Measurements from ENCODE around the gene SAE1.
A peak's percentile ranks its signal among the peaks of the same experiment; 100 is the strongest.

The SAE1 gene

GRCh38 chr19:47107202-47107952, 23.3 kb upstream of the SAE1 start:
- DNase-seq, result no peak

DNA sequence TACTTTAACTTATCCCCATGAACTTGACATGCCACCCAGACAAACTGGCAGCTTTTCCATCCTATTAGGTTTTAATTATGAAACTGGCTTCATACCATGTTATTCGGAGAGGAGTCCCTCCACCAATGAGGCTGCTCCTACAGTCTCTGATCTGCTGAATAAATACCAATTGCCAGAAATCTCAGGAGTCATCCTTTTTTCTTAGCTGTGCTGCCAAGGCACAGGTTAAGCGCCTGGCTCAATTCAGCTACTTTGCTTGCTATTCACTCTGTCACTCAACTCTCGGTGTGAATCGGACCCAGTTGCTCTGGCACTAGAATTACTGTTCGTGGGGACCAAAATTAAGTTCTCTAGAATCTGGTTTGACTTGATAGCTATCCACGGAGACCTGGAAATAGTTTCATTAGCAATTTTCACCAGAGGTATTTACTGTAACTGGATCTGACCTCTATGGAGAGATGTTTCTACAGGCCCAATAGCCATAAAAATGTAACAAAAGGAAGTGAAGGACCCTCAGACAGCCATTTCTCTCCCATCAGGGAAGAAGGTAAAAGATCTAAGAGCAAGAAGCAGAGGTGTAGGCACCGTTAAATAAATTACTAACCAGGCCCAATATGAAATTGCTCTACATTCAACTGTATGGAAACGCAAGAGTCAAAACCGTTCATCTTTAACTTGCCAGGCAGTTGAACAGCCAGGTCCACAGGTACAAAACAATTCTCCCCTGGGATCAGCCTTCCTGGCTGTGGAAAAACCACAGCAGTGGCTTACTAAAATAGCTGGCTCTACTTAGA, 22.5 kb upstream of the SAE1 start:
- DNase-seq, result peak; percentile 63

DNA sequence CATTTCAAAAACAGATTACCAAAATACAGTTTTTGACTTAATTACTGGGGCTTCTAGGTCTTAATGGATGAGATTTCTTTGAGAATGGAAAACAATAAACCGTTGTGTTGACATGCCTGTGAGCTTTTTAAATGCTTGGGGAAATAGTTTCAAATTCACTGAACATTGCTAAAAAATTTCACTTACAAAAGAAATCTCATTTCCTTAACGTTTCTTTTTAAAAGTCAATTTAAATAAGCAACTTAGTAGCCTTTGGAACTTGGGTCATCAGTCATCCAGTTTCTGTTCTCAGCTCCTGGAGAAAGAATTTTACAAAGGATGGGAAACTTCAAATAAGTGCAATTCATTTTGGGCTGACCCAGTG, 21.5 kb upstream of the SAE1 start:
- DNase-seq, result no peak

DNA sequence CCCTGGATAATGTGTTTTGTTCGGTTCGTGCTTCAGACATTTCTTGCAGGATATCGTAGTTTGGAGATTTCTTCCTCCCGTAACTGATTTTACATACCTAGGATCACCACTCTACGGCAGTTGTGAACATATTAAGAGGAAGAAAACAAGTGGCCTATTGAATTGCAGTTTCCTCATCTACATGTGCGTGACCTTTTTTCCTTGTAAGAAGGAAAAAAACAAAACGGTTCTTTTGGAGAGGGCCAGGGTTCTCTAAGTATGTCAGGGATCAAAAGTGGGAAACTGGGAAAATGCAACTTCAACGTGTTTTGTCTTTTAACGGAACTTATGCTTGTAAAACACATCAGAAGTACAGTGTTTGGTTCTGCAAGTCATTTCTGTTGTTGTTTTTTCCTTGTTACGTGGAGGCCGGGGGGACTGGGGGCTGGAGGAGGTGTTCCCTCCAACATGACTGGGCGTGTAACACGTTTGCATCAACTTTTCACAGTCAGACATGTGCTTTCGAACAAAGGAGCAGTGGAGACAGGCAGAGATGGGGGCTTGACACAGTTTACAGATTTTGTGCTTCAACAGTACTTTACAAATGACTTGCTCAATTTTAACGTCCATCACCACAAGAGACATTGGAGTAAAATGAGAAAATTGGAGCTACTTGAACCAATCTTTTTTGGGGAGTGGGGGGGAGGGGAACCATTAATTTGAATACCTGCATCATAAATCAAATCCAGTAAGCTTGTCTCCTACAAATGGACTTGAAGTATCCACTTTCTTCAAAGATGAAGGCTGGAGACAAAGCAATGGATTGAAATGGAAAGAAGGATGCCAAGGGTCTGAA, 20.9 kb upstream of the SAE1 start:
- peak; percentile 80 for DNase-seq

GRCh38 chr19:47110521-47111005, 20.1 kb upstream of the SAE1 start:
- DNase-seq, result peak; percentile 43

- DNase-seq, result no peak
These were observed 19.5 kb upstream of the SAE1 start for GRCh38 chr19:47111006-47111621.

DNA sequence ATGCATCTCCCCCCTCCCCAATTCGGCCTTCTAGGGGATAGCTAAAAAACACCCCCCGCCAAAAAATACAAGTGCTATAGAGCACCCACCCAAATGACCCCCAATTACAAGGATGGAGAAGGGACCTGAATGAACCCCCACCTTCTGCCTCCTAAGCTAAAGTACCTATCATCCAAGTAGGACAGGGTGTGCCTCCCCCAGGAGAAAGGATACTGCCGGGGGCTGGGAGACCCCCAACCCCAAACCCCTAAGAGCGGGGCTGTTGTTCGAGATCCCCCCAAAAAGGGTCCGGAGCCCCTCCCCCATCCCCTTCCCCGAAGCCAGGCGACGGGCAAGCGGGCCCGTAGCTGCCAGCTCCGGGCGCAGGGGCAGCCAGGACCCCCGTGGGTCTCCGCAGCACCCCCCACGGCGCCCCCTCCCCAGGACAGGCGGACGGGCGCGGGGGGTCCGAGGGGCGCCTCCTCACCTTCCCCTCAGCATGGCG, 18.9 kb upstream of the SAE1 start:
- no peak for DNase-seq

GRCh38 chr19:47112166-47112996, 18.3 kb upstream of the SAE1 start:
- peak; percentile 53 for DNase-seq

- peak; percentile 96 for DNase-seq
These were observed 17.4 kb upstream of the SAE1 start, which contains the start of gene ZC3H4 for GRCh38 chr19:47112997-47113849. TSS of gene ZC3H4 (minus strand) at chr19:47113776. CDS start at chr19:47112584, 1,192 bp downstream.

DNA sequence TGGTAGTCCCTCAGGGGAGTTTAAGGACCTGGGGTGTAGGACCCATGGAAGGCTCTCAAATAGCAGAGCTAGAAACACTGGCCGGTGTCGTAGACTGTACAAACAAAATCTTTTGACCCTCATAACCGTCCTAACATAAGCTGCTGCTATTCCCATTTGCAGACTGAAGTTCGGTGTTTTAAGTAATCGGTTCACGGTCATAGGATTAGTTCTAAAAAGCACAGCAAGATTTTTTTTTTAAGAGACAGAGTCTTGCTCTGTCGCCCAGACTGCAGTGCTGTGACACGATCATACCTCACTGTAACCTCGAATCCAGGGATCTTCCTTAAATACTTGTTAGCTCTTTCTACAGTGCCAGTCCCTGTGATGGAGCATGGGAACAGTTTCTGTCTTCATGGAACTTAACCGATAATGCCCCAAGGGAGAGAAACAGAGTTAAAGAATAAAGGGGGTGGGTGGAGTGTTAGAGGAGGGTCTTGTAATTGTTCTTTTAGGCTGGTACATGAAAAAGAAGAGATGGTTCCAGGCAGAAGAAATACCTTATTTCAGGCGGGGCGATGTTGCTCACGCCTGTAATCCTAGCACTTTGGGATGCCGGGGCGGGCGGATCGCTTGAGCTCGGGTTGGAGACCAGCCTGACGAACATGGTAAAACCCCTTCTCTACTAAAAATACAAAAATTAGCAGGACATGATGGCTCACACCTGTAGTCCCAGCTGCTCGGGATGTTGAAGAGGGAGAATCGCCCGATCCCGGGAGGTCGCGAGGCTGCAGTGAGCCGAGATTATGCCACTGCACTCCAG, 16.6 kb upstream of the SAE1 start:
- no peak for DNase-seq

- no peak for DNase-seq
These were observed 10.1 kb upstream of the SAE1 start for GRCh38 chr19:47120470-47121067.

DNA sequence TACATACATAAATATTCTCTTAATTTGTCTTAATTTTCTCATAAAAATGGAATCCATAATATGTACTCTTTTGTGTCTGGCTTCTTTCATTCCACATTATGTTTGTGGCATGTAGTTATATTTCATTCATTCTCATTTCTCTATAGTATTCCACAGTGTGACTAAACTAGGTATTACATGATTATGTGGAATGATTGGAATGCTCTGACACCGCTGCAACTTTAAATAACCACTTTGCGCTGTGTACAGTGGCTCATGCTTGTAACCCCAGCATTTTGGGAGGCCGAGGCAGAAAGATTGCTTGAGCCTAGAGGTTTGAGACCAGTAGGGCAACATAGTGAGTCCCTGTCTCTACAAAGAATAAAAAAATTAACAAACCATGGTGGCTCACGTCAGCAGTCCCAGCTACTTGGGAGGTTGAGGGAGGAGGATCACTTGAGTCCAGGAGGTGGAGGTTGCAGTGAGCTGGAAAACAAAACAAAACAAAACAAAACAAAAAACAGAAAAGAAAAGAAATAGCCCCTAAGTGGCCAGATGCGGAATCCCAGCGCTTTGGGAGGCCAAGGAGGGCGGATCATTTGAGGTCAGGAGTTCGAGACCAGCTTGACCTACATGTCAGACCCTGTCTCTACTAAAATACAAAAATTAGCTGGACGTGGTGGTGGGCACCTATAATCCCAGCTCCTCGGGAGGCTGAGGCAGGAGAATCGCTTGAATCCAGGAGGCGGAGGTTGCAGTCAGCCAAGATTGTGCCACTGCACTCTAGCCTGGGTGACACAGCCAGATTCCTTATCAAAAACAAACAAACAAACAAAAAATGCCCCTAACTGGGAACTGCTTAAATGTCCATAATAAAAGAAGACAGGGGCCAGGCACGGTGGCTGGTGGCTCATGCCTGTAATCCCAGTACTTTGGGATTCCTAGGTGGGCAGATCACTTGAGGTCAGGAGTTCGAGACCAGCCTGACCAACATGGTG, 8.0 kb upstream of the SAE1 start:
- no peak for DNase-seq

DNA sequence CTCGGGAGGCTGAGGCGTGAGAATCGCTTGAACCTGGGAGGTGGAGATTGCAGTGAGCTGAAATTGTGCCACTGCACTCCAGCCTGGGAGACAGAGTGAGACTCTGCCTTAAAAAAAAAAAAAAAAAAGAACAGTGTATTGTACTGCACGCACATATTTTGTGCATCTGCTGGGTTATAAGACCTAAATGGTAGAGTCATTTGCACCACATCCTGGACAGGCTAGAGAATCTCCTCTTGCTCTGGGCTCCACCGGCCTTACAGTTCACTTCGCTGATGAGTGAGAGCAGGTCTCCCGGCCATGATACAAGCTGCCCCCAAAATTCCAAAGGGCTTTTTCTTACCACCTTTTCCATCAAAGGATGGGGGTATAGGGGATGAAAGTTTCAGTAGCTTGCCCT, 7.2 kb upstream of the SAE1 start:
- DNase-seq, result no peak

- DNase-seq, result peak; percentile 65
These were observed 5.5 kb upstream of the SAE1 start for GRCh38 chr19:47124937-47125668.

- no peak for DNase-seq
These were observed 5.0 kb upstream of the SAE1 start for GRCh38 chr19:47125669-47125938.

- DNase-seq, result no peak
These were observed 1.1 kb upstream of the SAE1 start for GRCh38 chr19:47129579-47129978.

- no peak for DNase-seq
These were observed 481 bp upstream of the SAE1 start for GRCh38 chr19:47130120-47130588.

All from NCI-H526 treated with DMSO at 0.1 percent for 48 hours (cell line).